Mucosa of descending colon (tissue), 3 donors: ENCODE data around the gene IRX5. TPM values are rescaled to one million over a fixed set of nuclear protein-coding genes. Genes with fewer than 3 reads are reported as not detected.

Experiments used
- ATAC-seq: fragments of 200-7000 bp; cut with Tn5 transposase; one replicate; pipeline ENCODE4 v1.9.1; 2020; ENCODE audit warnings: mild to moderate bottlenecking, moderate library complexity
- DNase-seq, 3 donors: peaks; one replicate each; pipeline ENCODE4 v3.0.0-alpha.2; 2020
- H3K36me3 ChIP-seq: fragments of 200-600 bp; one replicate; pipeline ENCODE4 v1.8.0; 2021; ENCODE audit warnings: low read depth, mild to moderate bottlenecking
- H3K4me1 ChIP-seq: fragments of 200-600 bp; one replicate; pipeline ENCODE4 v1.8.0; 2021; ENCODE audit warnings: low read depth, mild to moderate bottlenecking
- H3K4me3 ChIP-seq: fragments of 200-600 bp; one replicate; pipeline ENCODE4 v1.8.0; 2021; ENCODE audit warnings: mild to moderate bottlenecking
- H3K9me3 ChIP-seq: fragments of 200-600 bp; one replicate; pipeline ENCODE4 v1.8.0; 2021; ENCODE audit warnings: mild to moderate bottlenecking
- intact Hi-C, 2 donors: fragments of 100-400 bp; cut with DNase I in 1 of 2; cut with micrococcal nuclease in 1 of 2; formaldehyde crosslinking; loops; one replicate each; pipeline versions ENCODE4 v1.11.0 to v1.11.1; 2022; cut with DNase I, micrococcal nuclease
- total RNA-seq, 3 donors: library from RNA; stranded (reverse); fragmentation: NEBNext Ultra II Directional in 2 of 3; extraction: Animal tissue kit (Norgen Biotek cat#: 25700) in 2 of 3; gene quantifications; one replicate each; pipeline versions ENCODE4 v1.2.1 to v1.2.4, GENCODE V29; 2021 to 2023
- TF ChIP-seq, protein P1 (sequence below): fragments of 200-600 bp; IDR thresholded peaks from one replicate; pipeline ENCODE4 v1.8.0; 2022; ENCODE audit warnings: antibody characterized with exemption, mild to moderate bottlenecking
- donor health status: DM: no; HTN: no; CAD: no; lungs with moderate emphysema.
- donor health status: DM: no; HTN: no; CAD: no.
- donor health status: DM: no; HTN: yes; CAD: no.

IRX5 gene
- total RNA-seq, 3 donors from 2014 or later = not detected

DNA sequence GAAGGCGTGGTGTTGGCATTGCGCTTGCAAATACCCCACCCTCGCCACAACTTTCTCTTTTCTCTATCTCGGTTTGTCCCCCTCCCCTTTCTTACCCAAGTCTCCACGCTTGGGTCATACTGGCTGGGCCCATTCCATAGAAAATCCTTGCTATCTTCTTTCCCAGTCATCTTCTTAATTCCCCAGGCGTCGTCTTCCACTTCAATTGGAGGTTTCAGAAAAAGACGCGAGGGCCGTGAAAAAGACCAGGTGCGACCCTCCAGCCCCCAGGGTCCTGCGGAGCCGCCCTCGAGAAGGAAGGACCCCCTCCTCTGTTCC is 8.3 kb downstream of the IRX5 start:
- Histone ChIP-seq H3K4me1 (peaks cover 15% of the 10 kb centered on the region), H3K36me3 (no peaks in the 10 kb centered on the region), H3K4me3 (no peak overlapping the region), H3K9me3 (no peaks in the 10 kb centered on the region)
- DNase-seq (no peak), ATAC-seq (no peak)
- TF ChIP-seq, protein P1, sequence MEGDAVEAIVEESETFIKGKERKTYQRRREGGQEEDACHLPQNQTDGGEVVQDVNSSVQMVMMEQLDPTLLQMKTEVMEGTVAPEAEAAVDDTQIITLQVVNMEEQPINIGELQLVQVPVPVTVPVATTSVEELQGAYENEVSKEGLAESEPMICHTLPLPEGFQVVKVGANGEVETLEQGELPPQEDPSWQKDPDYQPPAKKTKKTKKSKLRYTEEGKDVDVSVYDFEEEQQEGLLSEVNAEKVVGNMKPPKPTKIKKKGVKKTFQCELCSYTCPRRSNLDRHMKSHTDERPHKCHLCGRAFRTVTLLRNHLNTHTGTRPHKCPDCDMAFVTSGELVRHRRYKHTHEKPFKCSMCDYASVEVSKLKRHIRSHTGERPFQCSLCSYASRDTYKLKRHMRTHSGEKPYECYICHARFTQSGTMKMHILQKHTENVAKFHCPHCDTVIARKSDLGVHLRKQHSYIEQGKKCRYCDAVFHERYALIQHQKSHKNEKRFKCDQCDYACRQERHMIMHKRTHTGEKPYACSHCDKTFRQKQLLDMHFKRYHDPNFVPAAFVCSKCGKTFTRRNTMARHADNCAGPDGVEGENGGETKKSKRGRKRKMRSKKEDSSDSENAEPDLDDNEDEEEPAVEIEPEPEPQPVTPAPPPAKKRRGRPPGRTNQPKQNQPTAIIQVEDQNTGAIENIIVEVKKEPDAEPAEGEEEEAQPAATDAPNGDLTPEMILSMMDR = no peak
- intact Hi-C loops = no loop called here

DNA sequence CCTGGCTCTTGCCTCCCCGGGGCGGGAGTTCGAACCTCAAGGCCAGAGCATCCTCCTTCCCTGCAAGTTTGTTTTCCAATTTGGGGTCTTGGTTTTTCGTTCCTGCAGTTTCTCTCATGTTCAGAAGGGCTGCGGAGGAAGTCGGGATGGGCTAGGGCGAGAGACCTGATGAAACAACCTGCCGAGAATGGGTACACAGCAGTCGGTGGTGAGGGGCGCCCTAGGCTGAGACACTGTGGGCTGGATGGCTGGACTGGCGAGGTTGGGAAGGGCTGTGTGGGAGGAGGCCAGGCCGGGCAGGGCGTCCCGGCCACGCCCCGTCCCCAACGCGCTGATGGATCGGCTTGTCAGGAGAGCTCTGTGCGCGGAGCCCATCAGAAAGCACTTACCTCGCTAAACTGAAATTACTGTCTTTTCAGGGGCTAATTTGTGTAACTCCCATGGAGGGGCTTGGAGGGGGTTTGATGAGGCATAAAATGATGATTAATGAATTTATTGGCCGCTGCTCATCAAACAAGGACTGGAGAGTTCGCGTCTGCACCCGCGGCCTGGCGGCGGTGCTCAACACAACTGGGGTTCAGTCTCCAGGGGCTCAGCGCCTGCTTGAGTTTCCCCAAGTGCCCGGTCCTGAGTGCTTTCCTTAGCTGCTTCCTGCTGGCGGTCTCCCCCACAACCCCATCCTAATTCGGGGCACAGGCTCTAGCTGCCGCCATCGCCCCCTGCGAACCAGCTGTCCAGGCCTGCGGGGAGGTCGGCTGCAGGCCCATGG is 9.0 kb downstream of the IRX5 start:
- Histone ChIP-seq H3K36me3 (no peaks in the 10 kb centered on the region), H3K4me1 (peaks cover 15% of the 10 kb centered on the region), H3K4me3 (no peak overlapping the region), H3K9me3 (no peaks in the 10 kb centered on the region)
- intact Hi-C loops = no loop called here
- ATAC-seq = no peak
- DNase-seq = no peak
- TF ChIP-seq, protein P1 = no peak

DNA sequence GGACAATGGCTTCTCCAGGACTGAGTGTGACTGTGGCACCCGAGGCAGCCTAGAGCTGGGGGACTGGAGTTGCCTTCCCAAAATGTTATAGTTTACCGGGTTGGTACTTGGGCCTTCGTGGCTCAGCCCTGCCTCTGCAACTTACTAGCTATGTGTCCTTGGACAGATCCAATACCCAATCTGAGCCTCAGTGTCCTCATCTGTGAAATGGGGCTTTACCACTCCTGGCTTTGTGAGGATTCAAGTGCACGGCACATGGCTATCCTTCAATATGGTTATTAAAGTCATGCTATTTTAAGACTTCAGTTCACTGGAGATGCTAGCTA is 9.6 kb downstream of the IRX5 start:
- intact Hi-C loops = no loop called here
- H3K4me1 ChIP-seq = peaks cover 15% of the 10 kb centered on the region
- H3K4me3 ChIP-seq = no peak overlapping the region
- no peaks in the 10 kb centered on the region for H3K9me3 ChIP-seq
- TF ChIP-seq, protein P1 = no peak
- H3K36me3 ChIP-seq = no peaks in the 10 kb centered on the region
- ATAC-seq = no peak
- DNase-seq = no peak

DNA sequence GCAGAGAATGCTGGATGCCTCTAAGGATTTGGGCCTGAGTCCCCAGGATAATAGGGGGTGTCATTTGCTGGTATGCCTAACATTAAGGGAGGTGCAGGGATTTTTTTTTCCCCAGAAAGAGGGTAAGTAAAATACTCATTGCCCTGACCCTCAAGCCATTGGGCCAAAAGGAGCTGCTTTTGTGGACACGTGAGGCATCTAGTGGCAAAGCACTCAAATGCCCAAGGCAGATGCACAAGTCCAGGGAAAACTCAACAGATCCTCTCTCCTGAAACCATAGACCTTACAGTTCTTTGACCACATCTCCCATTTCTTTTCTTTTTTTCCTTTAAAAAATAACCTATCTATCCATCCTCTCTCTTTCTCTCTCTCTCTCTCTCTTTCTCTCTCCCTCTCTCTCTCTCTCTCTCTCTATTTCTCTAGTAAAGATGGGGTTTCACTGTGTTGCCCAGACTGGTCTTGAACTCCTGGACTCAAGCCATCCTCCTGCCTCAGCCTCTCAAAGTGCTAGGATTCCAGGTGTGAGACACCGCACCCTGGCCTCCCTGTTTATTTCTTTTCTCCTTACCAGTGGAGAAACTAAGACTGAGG is 11.8 kb downstream of the IRX5 start:
- intact Hi-C loops = no loop called here
- TF ChIP-seq, protein P1 = no peak
- ATAC-seq (no peak), DNase-seq (no peak)
- no peaks in the 10 kb centered on the region for H3K36me3 ChIP-seq
- no peaks in the 10 kb centered on the region for H3K9me3 ChIP-seq
- H3K4me3 ChIP-seq = no peak overlapping the region
- peaks cover 11% of the 10 kb centered on the region for H3K4me1 ChIP-seq

DNA sequence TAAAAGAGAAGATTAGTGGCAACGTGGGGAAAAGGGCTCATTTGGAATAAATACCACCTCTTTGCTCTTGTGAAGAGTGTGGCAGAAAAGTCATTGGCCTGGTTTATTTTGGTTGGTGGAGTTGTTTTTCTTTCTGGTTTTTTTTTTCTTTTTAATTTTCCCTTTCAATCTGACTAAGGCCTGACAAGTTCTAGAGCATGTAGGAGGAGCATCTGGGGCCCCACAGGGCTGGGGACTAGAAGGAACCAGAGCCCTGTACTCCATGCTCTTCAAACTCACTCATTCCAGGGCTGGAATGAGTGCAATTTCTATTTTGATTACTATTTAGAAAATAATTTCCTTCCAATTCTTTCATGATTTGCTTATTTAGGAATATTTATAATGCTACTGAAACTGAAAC is 13.3 kb downstream of the IRX5 start:
- Histone ChIP-seq H3K4me1 (no peaks in the 10 kb centered on the region), H3K9me3 (no peaks in the 10 kb centered on the region), H3K36me3 (no peaks in the 10 kb centered on the region), H3K4me3 (no peak overlapping the region)
- DNase-seq (no peak), ATAC-seq (no peak)
- intact Hi-C loops = no loop called here
- TF ChIP-seq, protein P1 = no peak
